PFSK-1 (cell line): ENCODE data around the gene RNF220.

Source experiments
- FOXP2 ChIP-seq: optimal IDR thresholded peaks from 2 replicates; pipeline ENCODE3; 2011; ENCODE audit warnings: borderline replicate concordance, control low read depth, inconsistent platforms; ENCODE audit not compliant: insufficient read depth; ENCODE audit errors: extremely low read length, extremely low read depth
- POLR2AphosphoS5 ChIP-seq: IDR thresholded peaks from 2 replicates; pipeline ENCODE4 v1.6.1; 2012; ENCODE audit warnings: low read depth, mild to moderate bottlenecking, control low read depth, low read length, moderate library complexity
- SIN3A ChIP-seq: IDR thresholded peaks from 2 replicates; pipeline ENCODE4 v1.6.1; 2012; ENCODE audit warnings: mild to moderate bottlenecking, low read length, moderate library complexity, borderline replicate concordance; ENCODE audit not compliant: insufficient read depth
- TAF1 ChIP-seq: IDR thresholded peaks from 2 replicates; pipeline ENCODE4 v1.6.1; 2012; ENCODE audit warnings: low read length, control low read depth, borderline replicate concordance; ENCODE audit not compliant: insufficient read depth
- TF ChIP-seq, protein P1 (sequence below), 2 experiments: IDR thresholded peaks; 2 replicates each; pipeline versions ENCODE4 v1.6.1 to v1.8.0; 2011 to 2012; ENCODE audit warnings: low read depth in 2 of 2, low read length in 2 of 2, control low read depth in 1 of 2, inconsistent platforms in 1 of 2, mild to moderate bottlenecking in 1 of 2, moderate library complexity in 1 of 2; ENCODE audit not compliant: insufficient read depth in 1 of 2

RNF220 gene

DNA sequence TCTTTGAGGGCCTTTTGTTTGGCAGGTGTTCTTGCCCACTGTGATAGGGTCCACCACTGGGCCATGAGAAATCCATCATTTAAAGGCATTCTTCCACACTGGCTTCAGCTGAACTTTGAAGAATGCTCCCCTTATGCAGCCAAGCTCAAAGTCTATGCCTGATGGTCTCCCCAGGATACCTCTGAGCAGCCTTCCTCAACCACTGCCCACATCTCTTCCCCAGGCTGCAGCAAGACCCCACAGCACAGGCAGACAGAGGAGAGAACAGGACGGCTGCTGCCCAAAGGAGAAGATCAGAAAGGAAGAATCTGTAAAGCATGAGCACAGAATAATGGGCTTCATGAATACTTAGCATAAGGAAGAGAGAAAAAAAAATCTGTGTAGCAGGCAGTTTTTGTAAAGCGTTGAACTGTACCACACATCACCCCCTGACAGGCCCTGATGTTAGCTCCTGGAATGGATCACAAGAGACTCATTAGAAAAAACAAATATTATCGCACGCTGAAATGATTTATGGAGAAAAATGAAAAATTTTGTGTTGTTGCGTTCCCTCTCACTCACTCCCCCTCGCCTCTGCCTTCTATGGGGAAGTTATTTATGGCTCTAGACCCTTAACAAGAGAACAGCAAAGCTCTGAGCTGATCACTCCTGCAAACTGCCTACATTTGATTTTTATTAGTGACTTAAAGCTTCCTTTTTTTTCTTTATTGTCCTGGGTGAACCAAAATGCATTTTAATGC, 135.1 kb downstream of the RNF220 start:
- no peak for TF ChIP-seq FOXP2
- TF ChIP-seq, protein P1, sequence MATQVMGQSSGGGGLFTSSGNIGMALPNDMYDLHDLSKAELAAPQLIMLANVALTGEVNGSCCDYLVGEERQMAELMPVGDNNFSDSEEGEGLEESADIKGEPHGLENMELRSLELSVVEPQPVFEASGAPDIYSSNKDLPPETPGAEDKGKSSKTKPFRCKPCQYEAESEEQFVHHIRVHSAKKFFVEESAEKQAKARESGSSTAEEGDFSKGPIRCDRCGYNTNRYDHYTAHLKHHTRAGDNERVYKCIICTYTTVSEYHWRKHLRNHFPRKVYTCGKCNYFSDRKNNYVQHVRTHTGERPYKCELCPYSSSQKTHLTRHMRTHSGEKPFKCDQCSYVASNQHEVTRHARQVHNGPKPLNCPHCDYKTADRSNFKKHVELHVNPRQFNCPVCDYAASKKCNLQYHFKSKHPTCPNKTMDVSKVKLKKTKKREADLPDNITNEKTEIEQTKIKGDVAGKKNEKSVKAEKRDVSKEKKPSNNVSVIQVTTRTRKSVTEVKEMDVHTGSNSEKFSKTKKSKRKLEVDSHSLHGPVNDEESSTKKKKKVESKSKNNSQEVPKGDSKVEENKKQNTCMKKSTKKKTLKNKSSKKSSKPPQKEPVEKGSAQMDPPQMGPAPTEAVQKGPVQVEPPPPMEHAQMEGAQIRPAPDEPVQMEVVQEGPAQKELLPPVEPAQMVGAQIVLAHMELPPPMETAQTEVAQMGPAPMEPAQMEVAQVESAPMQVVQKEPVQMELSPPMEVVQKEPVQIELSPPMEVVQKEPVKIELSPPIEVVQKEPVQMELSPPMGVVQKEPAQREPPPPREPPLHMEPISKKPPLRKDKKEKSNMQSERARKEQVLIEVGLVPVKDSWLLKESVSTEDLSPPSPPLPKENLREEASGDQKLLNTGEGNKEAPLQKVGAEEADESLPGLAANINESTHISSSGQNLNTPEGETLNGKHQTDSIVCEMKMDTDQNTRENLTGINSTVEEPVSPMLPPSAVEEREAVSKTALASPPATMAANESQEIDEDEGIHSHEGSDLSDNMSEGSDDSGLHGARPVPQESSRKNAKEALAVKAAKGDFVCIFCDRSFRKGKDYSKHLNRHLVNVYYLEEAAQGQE (IDR thresholded peaks at IDR 0.05; ENCODE audit: insufficient read depth in 1 of 2, low read depth in 2 of 2, low read length in 2 of 2) = no peak
- TF ChIP-seq SIN3A = no peak
- TF ChIP-seq TAF1 = no peak
- no peak for TF ChIP-seq POLR2AphosphoS5

DNA sequence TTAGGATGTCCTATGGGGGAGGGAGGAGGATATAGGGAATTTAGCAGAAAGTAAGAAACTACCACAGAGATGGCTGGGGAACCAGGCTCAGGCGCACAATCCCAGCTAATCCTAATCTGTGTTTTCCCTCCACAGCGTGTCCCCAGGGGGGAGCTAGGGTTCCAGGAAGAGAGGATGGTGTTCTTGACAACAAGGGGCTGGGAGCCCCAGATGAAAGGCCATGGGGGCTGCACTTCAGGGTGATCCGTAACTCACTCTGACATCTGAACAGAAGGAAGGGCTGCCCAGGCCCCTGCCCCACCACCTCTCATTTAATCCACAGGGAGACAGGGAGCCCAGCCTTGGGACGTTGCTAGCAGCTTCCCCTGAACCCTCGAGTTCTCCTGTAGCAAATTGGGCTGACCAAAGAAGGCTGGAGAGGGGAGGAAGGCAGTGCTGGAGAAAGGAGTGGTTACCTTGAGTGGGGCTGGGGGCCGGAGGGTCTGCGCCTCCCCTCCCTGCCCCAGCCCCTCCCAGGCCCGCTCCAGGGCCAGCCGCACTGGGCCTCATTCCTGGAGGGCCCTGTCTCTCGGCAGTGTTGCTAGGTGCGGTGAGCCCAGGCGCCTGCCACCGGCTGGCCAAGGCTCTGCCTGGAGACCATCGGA, 137.5 kb downstream of the RNF220 start:
- TF ChIP-seq, protein P1 (IDR thresholded peaks at IDR 0.05; ENCODE audit: insufficient read depth in 1 of 2, low read depth in 2 of 2, low read length in 2 of 2) = no peak
- no peak for TF ChIP-seq POLR2AphosphoS5
- TF ChIP-seq SIN3A = no peak

DNA sequence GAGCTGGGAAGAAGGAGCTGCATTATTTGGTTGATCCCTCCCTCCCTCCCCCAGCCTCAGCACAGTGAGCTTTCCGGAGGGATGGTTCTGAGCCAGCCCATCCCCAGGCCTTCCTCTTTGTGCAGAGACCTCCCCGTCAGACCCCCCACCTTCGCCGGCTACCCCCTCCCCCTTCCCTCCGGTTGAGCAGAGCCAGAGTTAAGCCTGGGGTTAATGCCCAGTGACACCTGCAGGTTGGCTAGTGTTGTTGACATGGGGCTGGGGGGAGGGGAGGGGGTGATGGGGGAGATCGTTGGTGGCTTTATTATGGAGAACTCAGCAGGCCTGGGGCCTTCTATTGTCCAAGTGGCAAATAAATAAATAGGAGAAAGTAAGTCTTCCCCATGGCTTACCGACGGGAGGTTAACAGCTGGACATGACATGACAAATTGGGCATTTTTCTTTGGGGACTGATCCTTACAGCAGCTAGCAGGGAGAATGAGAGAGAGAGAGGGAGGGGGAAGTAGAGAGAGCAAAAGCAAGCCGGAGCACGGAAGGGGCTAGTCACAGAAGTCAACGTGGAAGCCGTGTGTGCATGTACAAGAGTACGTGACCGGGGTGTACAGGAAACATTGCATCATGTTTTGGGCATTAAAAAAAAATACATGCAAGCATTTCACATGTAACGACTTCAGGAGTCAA, 138.1 kb downstream of the RNF220 start:
- TF ChIP-seq, protein P1 (IDR thresholded peaks at IDR 0.05; ENCODE audit: insufficient read depth in 1 of 2, low read depth in 2 of 2, low read length in 2 of 2) = no peak
- no peak for TF ChIP-seq FOXP2
- no peak for TF ChIP-seq SIN3A
- no peak for TF ChIP-seq TAF1
- TF ChIP-seq POLR2AphosphoS5 = no peak

DNA sequence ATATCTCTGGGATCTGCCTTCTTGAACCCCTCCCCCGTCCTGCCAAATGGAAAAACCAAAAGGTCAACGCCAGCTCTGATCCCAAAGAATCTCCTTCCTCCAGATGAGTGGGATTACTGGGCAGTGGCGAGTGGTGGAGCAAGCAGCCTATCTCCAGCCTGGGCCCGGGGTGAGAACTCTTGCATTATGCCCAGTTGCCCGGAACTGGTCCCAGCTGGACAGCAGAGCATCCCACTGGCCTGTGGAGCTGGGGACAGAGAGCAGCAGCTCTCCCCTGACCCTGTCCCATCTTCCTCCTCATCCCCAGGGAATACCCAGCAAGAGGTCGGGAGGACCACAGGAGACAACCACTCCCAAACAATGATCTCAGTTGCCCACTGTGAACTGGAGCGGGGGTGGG, 138.7 kb downstream of the RNF220 start:
- TF ChIP-seq, protein P1 (IDR thresholded peaks at IDR 0.05; ENCODE audit: insufficient read depth in 1 of 2, low read depth in 2 of 2, low read length in 2 of 2) = no peak
- TF ChIP-seq SIN3A (no peak), POLR2AphosphoS5 (no peak), FOXP2 (no peak), TAF1 (no peak)
